Mucosa of rectum (tissue), 2 donors: ENCODE measurements around the gene CDHR3.

ENCODE experiments used
- H3K27ac ChIP-seq, 2 donors: one replicate each; pipeline ENCODE4 v1.7.0; 2013; ENCODE audit warnings: inconsistent platforms in 2 of 2, low read depth in 2 of 2, low read length in 2 of 2
- H3K27me3 ChIP-seq, 2 donors: one replicate each; pipeline ENCODE4 v1.7.0; 2013; ENCODE audit warnings: low read length in 2 of 2; ENCODE audit not compliant: control insufficient read depth in 2 of 2, insufficient read depth in 2 of 2
- H3K36me3 ChIP-seq, 2 donors: one replicate each; pipeline ENCODE4 v1.7.0; 2013; ENCODE audit warnings: low read length in 2 of 2; ENCODE audit not compliant: control insufficient read depth in 2 of 2, insufficient read depth in 2 of 2
- H3K4me1 ChIP-seq, 2 donors: one replicate each; pipeline ENCODE4 v1.7.0; 2013; ENCODE audit warnings: low read length in 2 of 2, mild to moderate bottlenecking in 1 of 2; ENCODE audit not compliant: control insufficient read depth in 2 of 2, insufficient read depth in 2 of 2
- H3K4me3 ChIP-seq, 2 donors: one replicate each; pipeline ENCODE4 v1.7.0; 2013; ENCODE audit warnings: low read length in 2 of 2
- H3K9ac ChIP-seq, 2 donors: one replicate each; pipeline ENCODE4 v1.7.0; 2013; ENCODE audit warnings: low read length in 2 of 2, low read depth in 1 of 2, mild to moderate bottlenecking in 1 of 2
- H3K9me3 ChIP-seq, 2 donors: one replicate each; pipeline ENCODE4 v1.7.0; 2013; ENCODE audit warnings: low read length in 2 of 2; ENCODE audit not compliant: control insufficient read depth in 2 of 2
- donor health status: healthy.
- donor health status: Normal muscosa, but diverticular disease.

Gene CDHR3

DNA sequence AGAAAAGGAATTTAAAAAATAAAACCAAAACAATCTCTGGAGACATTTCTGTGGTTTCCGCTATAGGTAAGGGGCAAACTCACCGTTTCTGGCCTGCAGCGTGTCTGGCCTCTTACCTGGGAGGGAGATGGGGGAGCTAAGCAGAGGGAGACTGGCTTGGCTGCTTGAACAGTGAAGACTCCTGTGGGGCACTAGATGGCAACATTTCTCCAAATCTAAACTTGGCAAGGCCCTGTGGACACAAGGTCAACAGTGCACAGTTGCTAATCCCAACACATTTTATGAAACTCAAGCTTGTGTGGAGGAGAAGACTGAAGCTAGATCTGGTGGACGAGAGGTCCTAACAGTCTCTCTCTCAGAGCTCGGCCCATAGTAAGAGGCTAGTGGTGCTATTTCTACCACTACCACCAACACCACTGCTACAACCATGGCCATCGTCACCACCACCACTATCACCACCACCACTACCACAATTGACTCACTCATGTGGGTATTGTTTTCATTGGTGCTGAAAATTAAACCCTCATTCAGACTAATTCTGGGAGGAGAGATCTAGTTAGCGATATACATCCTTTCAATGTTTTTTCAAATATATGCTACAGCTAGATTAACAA lies 28.4 kb upstream of the CDHR3 start:
- Histone ChIP-seq H3K36me3 (no peaks in the 10 kb centered on the region), H3K9ac (no peak overlapping the region)

GRCh38 chr7:105935250-105935649 lies 27.8 kb upstream of the CDHR3 start:
- no peak overlapping the region for H3K27ac ChIP-seq
- H3K27me3 ChIP-seq, result no peaks in the 10 kb centered on the region
- no peak overlapping the region for H3K4me3 ChIP-seq

More for the DNA sequence above, 28.4 kb upstream of the CDHR3 start:
- Histone ChIP-seq H3K27me3 (no peaks in the 10 kb centered on the region), H3K27ac (no peak overlapping the region), H3K4me1 (peaks cover 0 to 8% of the 10 kb centered on the region in 2 donors), H3K4me3 (no peak overlapping the region), H3K9me3 (no peaks in the 10 kb centered on the region)

GRCh38 chr7:105937411-105937810 lies 25.7 kb upstream of the CDHR3 start:
- Histone ChIP-seq H3K9ac (no peak overlapping the region), H3K27me3 (no peaks in the 10 kb centered on the region), H3K4me1 (peaks cover 0 to 8% of the 10 kb centered on the region in 2 donors), H3K9me3 (no peaks in the 10 kb centered on the region), H3K4me3 (no peak overlapping the region), H3K27ac (no peak overlapping the region), H3K36me3 (no peaks in the 10 kb centered on the region)

More at GRCh38 chr7:105935250-105935649, 27.8 kb upstream of the CDHR3 start:
- Histone ChIP-seq H3K9ac (no peak overlapping the region), H3K36me3 (no peaks in the 10 kb centered on the region), H3K9me3 (no peaks in the 10 kb centered on the region), H3K4me1 (peaks cover 0 to 8% of the 10 kb centered on the region in 2 donors)

DNA sequence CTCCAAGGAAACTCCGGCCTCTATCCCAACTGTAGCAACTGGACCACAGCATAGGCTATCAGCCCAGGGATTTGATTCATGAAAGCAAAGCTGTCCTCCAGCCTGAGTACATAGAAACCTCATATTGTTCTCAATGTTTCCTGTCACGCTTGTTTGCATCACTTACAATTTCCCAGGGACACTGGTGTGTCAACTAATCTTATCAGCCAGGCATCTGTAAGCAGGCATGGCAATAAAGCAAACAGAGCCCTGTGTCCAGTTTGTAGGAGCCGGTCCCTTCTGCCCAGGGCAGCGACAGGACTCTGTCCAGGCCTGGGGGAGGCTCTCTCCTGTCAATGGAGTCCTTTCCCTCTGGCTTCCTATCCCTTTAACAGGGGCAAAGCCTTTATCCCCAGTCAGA lies 23.0 kb upstream of the CDHR3 start:
- H3K27ac ChIP-seq, result no peak overlapping the region
- no peaks in the 10 kb centered on the region for H3K4me1 ChIP-seq
- H3K4me3 ChIP-seq, result no peak overlapping the region
- H3K9me3 ChIP-seq, result no peaks in the 10 kb centered on the region
- no peaks in the 10 kb centered on the region for H3K36me3 ChIP-seq
- no peaks in the 10 kb centered on the region for H3K27me3 ChIP-seq
- H3K9ac ChIP-seq, result no peak overlapping the region

- Histone ChIP-seq H3K27ac (no peak overlapping the region), H3K27me3 (no peaks in the 10 kb centered on the region), H3K4me3 (no peak overlapping the region), H3K9me3 (no peaks in the 10 kb centered on the region), H3K4me1 (no peaks in the 10 kb centered on the region), H3K36me3 (no peaks in the 10 kb centered on the region), H3K9ac (no peak overlapping the region)
These were observed 21.5 kb upstream of the CDHR3 start for GRCh38 chr7:105941596-105941995.

- Histone ChIP-seq H3K27me3 (no peaks in the 10 kb centered on the region), H3K27ac (no peak overlapping the region), H3K9ac (no peak overlapping the region), H3K4me3 (no peak overlapping the region), H3K4me1 (no peaks in the 10 kb centered on the region), H3K36me3 (no peaks in the 10 kb centered on the region), H3K9me3 (no peaks in the 10 kb centered on the region)
These were observed 19.6 kb upstream of the CDHR3 start for GRCh38 chr7:105943486-105943885.

DNA sequence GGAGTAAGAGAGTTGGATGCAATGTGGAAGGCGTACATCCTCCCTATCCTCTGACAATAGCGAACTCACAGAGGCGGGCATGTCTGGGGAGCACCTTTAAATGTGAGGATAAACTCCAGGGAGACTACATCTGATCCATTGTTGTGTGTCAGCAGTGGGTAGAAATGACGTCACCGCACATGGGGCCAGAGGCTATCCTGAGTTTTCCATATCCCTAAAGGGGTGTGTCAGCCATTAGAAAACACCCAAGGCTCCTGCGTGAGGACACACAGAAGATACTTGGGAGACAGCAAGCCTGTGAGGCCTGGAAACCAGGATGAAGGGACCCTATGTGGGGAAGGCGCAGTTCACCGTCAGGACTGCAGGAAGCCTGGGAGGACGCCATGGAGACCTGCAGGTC lies 17.2 kb upstream of the CDHR3 start:
- H3K4me1 ChIP-seq, result no peaks in the 10 kb centered on the region
- H3K9ac ChIP-seq, result no peak overlapping the region
- H3K4me3 ChIP-seq, result no peak overlapping the region
- no peaks in the 10 kb centered on the region for H3K27me3 ChIP-seq
- H3K27ac ChIP-seq, result no peak overlapping the region
- H3K36me3 ChIP-seq, result no peaks in the 10 kb centered on the region
- no peaks in the 10 kb centered on the region for H3K9me3 ChIP-seq

GRCh38 chr7:105951597-105951996 lies 11.5 kb upstream of the CDHR3 start:
- Histone ChIP-seq H3K4me3 (no peak overlapping the region), H3K27ac (no peak overlapping the region), H3K9ac (no peak overlapping the region), H3K36me3 (no peaks in the 10 kb centered on the region), H3K27me3 (no peaks in the 10 kb centered on the region), H3K4me1 (no peaks in the 10 kb centered on the region), H3K9me3 (no peaks in the 10 kb centered on the region)

DNA sequence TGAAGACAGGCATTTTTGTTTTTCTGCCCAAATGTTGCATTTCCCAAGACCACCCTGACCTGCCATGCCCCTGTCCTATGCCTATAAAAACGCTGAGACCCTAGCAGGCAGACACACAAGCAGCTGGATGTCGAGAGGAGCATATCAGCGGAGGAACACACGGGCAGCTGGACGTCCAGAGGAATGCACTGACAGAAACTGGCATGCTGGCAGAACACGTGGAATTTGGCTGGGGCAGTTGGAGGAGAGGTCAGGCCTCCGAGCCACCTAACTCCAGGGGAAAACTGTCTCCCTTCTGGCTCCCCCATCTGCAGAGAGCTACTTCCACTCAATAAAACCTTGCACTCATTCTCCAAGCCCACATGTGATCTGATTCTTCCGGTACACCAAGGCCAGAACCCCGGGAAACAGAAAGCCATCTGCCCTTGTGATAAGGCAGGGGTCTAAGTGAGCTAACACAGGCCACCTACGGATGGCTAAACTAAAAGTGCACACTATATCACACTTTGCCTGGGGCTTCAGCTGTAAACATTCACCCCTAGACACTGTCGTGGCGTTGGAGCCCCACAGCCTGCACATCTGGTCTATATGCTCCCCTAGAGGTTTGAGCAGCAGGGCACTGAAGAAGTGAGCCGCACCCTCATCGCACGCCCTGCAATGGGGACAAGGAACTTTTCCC lies 10.0 kb upstream of the CDHR3 start:
- no peak overlapping the region for H3K27ac ChIP-seq
- H3K4me3 ChIP-seq, result no peak overlapping the region

GRCh38 chr7:105954711-105955110 lies 8.4 kb upstream of the CDHR3 start:
- no peak overlapping the region for H3K27ac ChIP-seq
- H3K9ac ChIP-seq, result no peak overlapping the region
- H3K4me1 ChIP-seq, result no peaks in the 10 kb centered on the region
- H3K9me3 ChIP-seq, result no peaks in the 10 kb centered on the region
- H3K4me3 ChIP-seq, result no peak overlapping the region
- no peaks in the 10 kb centered on the region for H3K27me3 ChIP-seq
- H3K36me3 ChIP-seq, result no peaks in the 10 kb centered on the region

More for the DNA sequence above, 10.0 kb upstream of the CDHR3 start:
- no peak overlapping the region for H3K9ac ChIP-seq
- no peaks in the 10 kb centered on the region for H3K36me3 ChIP-seq
- H3K27me3 ChIP-seq, result no peaks in the 10 kb centered on the region
- H3K4me1 ChIP-seq, result no peaks in the 10 kb centered on the region
- no peaks in the 10 kb centered on the region for H3K9me3 ChIP-seq
